Esophagus squamous epithelium (tissue), 5 donors: Measurements from ENCODE around the gene TMEM127. TPM values are rescaled to one million over a fixed set of nuclear protein-coding genes. Genes with fewer than 3 reads are reported as not detected.

ENCODE experiments used
- DNase-seq: peaks from one replicate; lab custom pipeline; 2025; lab: John Stamatoyannopoulos, UW
- H3K27ac ChIP-seq, 4 donors: fragments of 200-600 bp; sonication (generic); one replicate each; pipeline ENCODE4 v1.5.1; 2016 to 2019; ENCODE audit warnings: mild to moderate bottlenecking in 1 of 4
- H3K27me3 ChIP-seq, 4 donors: fragments of 200-600 bp; sonication (generic); 1 replicate in 3 of 4; 2 replicates in 1 of 4; pipeline versions ENCODE4 v1.5.1 to v1.6.0; 2017 to 2021; ENCODE audit warnings: antibody characterized with exemption in 1 of 4
- H3K36me3 ChIP-seq, 3 donors: fragments of 200-600 bp; sonication (generic); one replicate each; pipeline ENCODE4 v1.5.1; 2016 to 2019
- H3K4me1 ChIP-seq, 3 donors: fragments of 200-600 bp; sonication (generic); one replicate each; pipeline ENCODE4 v1.5.1; 2017 to 2019
- H3K4me3 ChIP-seq, 4 donors: fragments of 200-600 bp; sonication (generic); 1 replicate in 3 of 4; 2 replicates in 1 of 4; pipeline ENCODE4 v1.5.1; 2016 to 2019; ENCODE audit warnings: mild to moderate bottlenecking in 2 of 4, moderate library complexity in 1 of 4
- H3K9me3 ChIP-seq, 3 donors: fragments of 200-600 bp; sonication (generic); one replicate each; pipeline ENCODE4 v1.5.1; 2016 to 2019
- POLR2A ChIP-seq, 4 donors: fragments of 450-650 bp; IDR thresholded peaks; one replicate each; pipeline ENCODE4 v1.6.1; 2017; ENCODE audit warnings: antibody characterized with exemption in 4 of 4, mild to moderate bottlenecking in 4 of 4, moderate library complexity in 3 of 4
- WGBS, 2 donors: methylation state at CpG; one replicate each; pipeline ENCODE4 v1.1.5; 2018; 5-methylcytosine and 5-hydroxymethylcytosine counted together
- intact Hi-C: fragments of 100-400 bp; cut with DNase I; formaldehyde crosslinking; loops from one replicate; pipeline ENCODE4 v1.15.0; 2022
- total RNA-seq, 4 donors: library from RNA; depleted of rRNA; stranded (reverse); fragments of >200 nt; gene quantifications; one replicate each; pipeline ENCODE4 v1.1.0, GENCODE V29; 2016
- TF ChIP-seq, protein P1 (sequence below), 6 experiments: fragments of 450-650 bp in 4 of 6; fragments of 200-600 bp in 2 of 6; sonication (generic) in 2 of 6; IDR thresholded peaks; one replicate each; pipeline ENCODE4 v1.5.1; 2016 to 2019; ENCODE audit warnings: antibody characterized with exemption in 6 of 6, mild to moderate bottlenecking in 4 of 6, moderate library complexity in 4 of 6
- donor health status: DM: yes; HTN: yes; CAD: no.

Gene TMEM127
- total RNA-seq, 4 donors from 2014 or later, result 26.0 to 45.9 (median 30.5) TPM

DNA sequence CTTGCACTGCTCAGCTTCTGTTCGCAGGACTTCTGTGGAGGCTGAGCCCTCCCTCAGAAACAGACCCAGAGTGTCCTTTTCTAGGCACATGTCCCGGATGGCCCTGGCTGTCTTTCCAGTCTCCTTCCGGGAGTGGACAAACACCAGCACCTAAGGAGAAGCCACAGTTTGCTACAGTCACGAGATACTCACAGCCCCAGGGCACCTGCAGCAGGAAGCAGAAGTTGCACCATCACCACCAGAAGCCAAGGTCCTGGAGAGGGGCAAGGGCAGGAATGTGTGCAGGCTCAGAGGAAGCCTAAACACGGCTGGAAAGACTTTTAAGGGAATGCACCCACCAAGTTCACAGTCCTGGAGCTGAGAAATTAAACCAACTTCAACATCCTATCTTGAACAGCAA is 26.0 kb upstream of the TMEM127 start:
- TF ChIP-seq, protein P1, sequence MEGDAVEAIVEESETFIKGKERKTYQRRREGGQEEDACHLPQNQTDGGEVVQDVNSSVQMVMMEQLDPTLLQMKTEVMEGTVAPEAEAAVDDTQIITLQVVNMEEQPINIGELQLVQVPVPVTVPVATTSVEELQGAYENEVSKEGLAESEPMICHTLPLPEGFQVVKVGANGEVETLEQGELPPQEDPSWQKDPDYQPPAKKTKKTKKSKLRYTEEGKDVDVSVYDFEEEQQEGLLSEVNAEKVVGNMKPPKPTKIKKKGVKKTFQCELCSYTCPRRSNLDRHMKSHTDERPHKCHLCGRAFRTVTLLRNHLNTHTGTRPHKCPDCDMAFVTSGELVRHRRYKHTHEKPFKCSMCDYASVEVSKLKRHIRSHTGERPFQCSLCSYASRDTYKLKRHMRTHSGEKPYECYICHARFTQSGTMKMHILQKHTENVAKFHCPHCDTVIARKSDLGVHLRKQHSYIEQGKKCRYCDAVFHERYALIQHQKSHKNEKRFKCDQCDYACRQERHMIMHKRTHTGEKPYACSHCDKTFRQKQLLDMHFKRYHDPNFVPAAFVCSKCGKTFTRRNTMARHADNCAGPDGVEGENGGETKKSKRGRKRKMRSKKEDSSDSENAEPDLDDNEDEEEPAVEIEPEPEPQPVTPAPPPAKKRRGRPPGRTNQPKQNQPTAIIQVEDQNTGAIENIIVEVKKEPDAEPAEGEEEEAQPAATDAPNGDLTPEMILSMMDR (IDR thresholded peaks at IDR 0.05), result no peak
- TF ChIP-seq POLR2A (IDR thresholded peaks at IDR 0.05), result no peak
- Histone ChIP-seq H3K9me3 (no peaks in the 10 kb centered on the region), H3K4me3 (no peak overlapping the region), H3K36me3 (peaks cover 60 to 100% (median 92%) of the 10 kb centered on the region in 3 donors), H3K27me3 (no peaks in the 10 kb centered on the region), H3K27ac (no peak overlapping the region), H3K4me1 (no peaks in the 10 kb centered on the region)
- no peak for DNase-seq
- intact Hi-C loops, result no loop called here
- WGBS, 2 donors, result 74 to 100% methylated on average over 2 to 4 of the region's 5 CpGs

DNA sequence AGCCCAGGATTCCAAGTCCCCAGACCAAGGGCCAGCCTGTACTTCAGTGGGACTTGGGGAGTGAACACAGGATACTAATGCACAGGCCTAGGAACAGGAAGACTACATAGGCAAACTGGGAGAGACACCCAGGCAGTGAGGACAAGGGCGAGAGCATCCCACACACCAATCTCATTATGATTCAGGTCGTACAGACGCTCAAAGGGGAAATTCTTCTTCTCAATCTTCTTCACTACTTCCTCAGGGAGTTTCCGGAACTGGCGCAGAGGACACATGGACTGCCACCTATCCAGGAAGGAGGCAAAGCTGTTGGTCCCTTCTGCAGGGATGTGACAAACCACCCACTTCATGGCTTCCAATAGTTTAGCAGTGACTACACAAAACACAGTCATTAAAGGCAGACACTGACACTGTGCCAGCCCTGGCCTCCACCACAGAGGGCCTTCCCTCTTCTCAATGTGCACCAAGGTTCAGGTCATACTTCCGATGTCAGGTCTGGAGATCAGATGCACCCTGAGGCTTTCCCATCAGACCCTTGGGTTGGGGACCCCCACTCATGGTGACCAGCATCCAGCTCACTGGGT is 21.6 kb upstream of the TMEM127 start:
- intact Hi-C loops, result no loop called here
- Histone ChIP-seq H3K4me1 (no peaks in the 10 kb centered on the region), H3K4me3 (no peak overlapping the region), H3K27ac (no peak overlapping the region), H3K27me3 (no peaks in the 10 kb centered on the region), H3K36me3 (peaks cover 88 to 100% (median 96%) of the 10 kb centered on the region in 3 donors), H3K9me3 (no peaks in the 10 kb centered on the region)
- WGBS, 2 donors, result 78% methylated on average over 6 of the region's 6 CpGs
- TF ChIP-seq POLR2A (IDR thresholded peaks at IDR 0.05), result no peak
- TF ChIP-seq, protein P1 (IDR thresholded peaks at IDR 0.05), result no peak
- no peak for DNase-seq

DNA sequence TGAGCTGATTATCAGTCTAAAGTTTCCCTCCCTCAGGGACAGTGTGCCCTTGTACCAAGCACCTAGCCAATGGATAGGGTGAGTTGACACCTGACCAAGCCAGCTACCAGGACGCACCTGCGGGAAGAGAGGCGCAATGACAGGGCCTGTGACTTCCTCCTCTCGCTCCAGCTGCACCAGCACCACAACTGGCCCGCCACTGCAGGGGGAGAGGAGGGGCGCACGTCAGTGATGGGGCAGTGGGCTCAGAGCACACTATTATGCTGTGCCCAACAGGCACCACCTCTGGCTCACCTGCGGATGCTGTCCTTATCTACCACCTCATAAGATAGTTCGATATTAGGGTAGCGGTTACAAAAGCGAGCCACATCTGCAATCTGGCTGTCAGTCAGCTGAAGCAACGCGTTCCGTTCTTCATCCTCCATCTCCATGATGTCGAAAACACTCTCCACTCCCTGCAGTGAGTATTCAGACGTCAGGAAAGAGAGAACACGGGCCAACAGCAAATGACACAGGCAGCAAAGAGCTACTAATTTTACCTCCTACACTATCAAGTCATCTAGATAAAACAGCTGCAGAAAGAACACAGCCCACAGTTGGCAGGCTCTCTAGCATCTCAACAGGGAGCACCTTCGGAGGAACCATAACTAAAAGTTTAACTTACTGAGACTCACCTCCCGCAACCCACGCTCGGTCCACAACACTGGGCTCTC is 11.1 kb upstream of the TMEM127 start:
- no peaks in the 10 kb centered on the region for H3K4me1 ChIP-seq
- DNase-seq, result no peak
- H3K9me3 ChIP-seq, result no peaks in the 10 kb centered on the region
- intact Hi-C loops, result no loop called here
- no peak overlapping the region for H3K4me3 ChIP-seq
- H3K27me3 ChIP-seq, result no peaks in the 10 kb centered on the region
- H3K36me3 ChIP-seq, result peaks cover 42 to 100% (median 68%) of the 10 kb centered on the region in 3 donors
- WGBS, 2 donors, result 86 to 91% methylated on average over 14 to 20 of the region's 21 CpGs
- no peak for TF ChIP-seq POLR2A (IDR thresholded peaks at IDR 0.05)
- TF ChIP-seq, protein P1 (IDR thresholded peaks at IDR 0.05), result no peak
- no peak overlapping the region for H3K27ac ChIP-seq

DNA sequence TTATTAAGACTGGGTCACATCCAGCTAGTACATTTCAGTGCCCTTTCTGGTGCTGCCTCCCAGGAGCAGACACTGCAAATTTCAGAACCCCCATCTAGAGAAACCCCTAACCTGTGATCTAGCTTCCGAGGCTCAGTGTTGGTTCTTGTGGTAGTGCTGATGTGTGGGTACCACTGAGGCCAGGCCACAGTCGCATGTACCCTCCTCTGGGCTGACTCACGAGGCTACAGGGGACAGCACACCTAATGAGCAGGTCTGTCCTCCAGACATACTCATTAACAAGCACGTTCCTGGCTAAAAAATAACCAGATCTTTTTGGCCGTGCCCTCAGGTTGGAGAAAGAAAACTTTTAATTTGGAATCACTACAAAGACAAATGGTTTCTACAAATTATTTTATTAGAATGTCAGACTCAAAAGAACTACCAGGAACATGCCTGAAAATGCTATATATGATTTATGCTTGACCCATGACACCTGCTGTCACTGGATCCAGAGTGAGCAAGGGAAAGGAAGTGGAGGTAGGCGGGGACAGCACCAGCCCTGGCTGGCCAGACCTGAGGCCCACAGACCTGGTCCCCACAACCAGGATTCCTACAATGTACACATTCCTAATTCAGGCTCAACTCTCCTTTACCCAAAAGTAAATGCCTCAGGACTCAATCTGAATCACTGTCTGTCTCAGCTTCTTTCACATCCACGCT is 8.7 kb upstream of the TMEM127 start:
- no peak overlapping the region for H3K4me3 ChIP-seq
- H3K9me3 ChIP-seq, result no peaks in the 10 kb centered on the region
- peaks cover 29 to 100% (median 53%) of the 10 kb centered on the region in 3 donors for H3K36me3 ChIP-seq
- intact Hi-C loops, result no loop called here
- TF ChIP-seq, protein P1 (IDR thresholded peaks at IDR 0.05), result no peak
- no peak for TF ChIP-seq POLR2A (IDR thresholded peaks at IDR 0.05)
- WGBS, 2 donors, result 69 to 86% methylated on average over 5 to 7 of the region's 7 CpGs
- H3K4me1 ChIP-seq, result no peaks in the 10 kb centered on the region
- H3K27me3 ChIP-seq, result no peaks in the 10 kb centered on the region
- no peak for DNase-seq
- H3K27ac ChIP-seq, result no peak overlapping the region

DNA sequence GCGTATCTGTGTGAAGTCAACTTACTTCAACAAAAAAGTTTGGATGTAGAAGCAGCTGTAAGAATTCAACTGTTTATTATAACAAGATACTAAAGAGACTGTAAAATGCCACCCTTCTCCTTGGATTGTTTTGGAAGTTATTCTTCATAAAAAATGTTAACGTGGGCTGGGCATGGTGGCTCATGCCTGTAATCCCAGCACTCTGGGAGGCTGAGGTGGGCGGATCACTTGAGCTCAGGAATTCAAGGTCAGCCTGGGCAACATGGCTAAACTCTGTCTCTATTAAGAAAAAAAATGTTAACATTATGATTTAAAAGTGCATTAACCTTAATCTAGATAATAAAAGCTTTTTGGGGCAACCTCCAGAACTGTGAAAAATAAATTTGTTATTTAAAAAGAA is 8.0 kb upstream of the TMEM127 start:
- no peak for DNase-seq
- Histone ChIP-seq H3K9me3 (no peaks in the 10 kb centered on the region), H3K4me3 (no peak overlapping the region), H3K27ac (no peak overlapping the region), H3K36me3 (peaks cover 22 to 100% (median 53%) of the 10 kb centered on the region in 3 donors), H3K27me3 (no peaks in the 10 kb centered on the region), H3K4me1 (no peaks in the 10 kb centered on the region)
- intact Hi-C loops, result no loop called here
- WGBS, 2 donors, result 58 to 71% methylated on average over 3 of the region's 3 CpGs
- TF ChIP-seq, protein P1 (IDR thresholded peaks at IDR 0.05), result no peak
- TF ChIP-seq POLR2A (IDR thresholded peaks at IDR 0.05), result no peak
